ENCODE measurements around the gene SPOUT1. TPM values are rescaled to one million over a fixed set of nuclear protein-coding genes. Genes with fewer than 3 reads are reported as not detected.

The SPOUT1 gene
- polyA plus RNA-seq, 2 of the 4 experiments (the other 2 are of a cell fraction), result 24.3 to 28.5 TPM

DNA sequence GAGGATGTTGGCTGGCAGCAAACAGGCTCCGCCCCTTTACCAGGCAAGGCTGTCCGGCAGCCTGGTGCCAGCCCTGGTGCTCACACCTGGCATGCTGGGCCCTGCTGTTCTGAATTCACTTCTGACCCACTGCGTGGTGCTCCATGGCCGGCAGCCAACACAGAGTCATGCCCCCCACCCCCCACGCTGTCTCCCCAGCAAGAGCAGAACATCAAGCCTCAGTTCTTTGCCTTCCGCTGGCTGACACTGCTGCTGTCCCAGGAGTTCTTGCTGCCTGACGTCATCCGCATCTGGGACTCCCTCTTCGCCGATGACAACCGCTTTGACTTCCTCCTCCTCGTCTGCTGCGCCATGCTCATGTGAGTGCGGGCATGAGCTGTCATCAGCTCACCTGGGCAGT, 23.9 kb downstream of the SPOUT1 start:
- DNase-seq (ENCODE audit: low read depth in 1 of 2, low spot score in 1 of 2), result no peak
- ATAC-seq, result no peak
- Histone ChIP-seq H3K9me3 (no peaks in the 10 kb centered on the region), H3K27ac (no peak overlapping the region), H3K4me3 (no peak overlapping the region), H3K4me1 (no peaks in the 10 kb centered on the region), H3K4me2 (no peak overlapping the region)
- TF ChIP-seq HEYL (CRISPR knock-in tag; IDR thresholded peaks at IDR 0.05), result no peak
- no peak for TF ChIP-seq ZC3H11A (IDR thresholded peaks at IDR 0.05)
- TF ChIP-seq RARB (CRISPR knock-in tag; IDR thresholded peaks at IDR 0.05), result no peak
- TF ChIP-seq HOXA7 (CRISPR knock-in tag; IDR thresholded peaks at IDR 0.05), result no peak
- TF ChIP-seq FOXS1 (CRISPR knock-in tag; IDR thresholded peaks at IDR 0.05), result no peak
- no peak for TF ChIP-seq PBX3 (IDR thresholded peaks at IDR 0.05)
- TF ChIP-seq PHF8 (IDR thresholded peaks at IDR 0.05; ENCODE audit: borderline replicate concordance, low read depth), result no peak
- TF ChIP-seq JUN (IDR thresholded peaks at IDR 0.05), result no peak
- no peak for TF ChIP-seq CEBPB (IDR thresholded peaks at IDR 0.05)
- TF ChIP-seq CTCF (IDR thresholded peaks at IDR 0.05), result no peak
- no peak for TF ChIP-seq TP53 (CRISPR knock-in tag; IDR thresholded peaks at IDR 0.05)
- TF ChIP-seq SMC3 (IDR thresholded peaks at IDR 0.05), result no peak
- TF ChIP-seq MAZ (IDR thresholded peaks at IDR 0.05; ENCODE audit: borderline replicate concordance, low read depth, low read length), result no peak
- no peak for TF ChIP-seq ATOH8 (CRISPR knock-in tag; IDR thresholded peaks at IDR 0.05; ENCODE audit: low read depth)
- no peak for TF ChIP-seq JUNB (IDR thresholded peaks at IDR 0.05)
- no peak for TF ChIP-seq RFX5 (IDR thresholded peaks at IDR 0.05)
- TF ChIP-seq POLR2AphosphoS2 (conservative IDR thresholded peaks at IDR 0.05; ENCODE audit: low read length), result no peak
- no peak for TF ChIP-seq ELK1 (IDR thresholded peaks at IDR 0.05; ENCODE audit: low read depth, low read length)
- TF ChIP-seq FOSL2 (IDR thresholded peaks at IDR 0.05), result no peak
- TF ChIP-seq FOSL2 (CRISPR knock-in tag; IDR thresholded peaks at IDR 0.05), result no peak
- no peak for TF ChIP-seq HOXB13 (CRISPR knock-in tag; IDR thresholded peaks at IDR 0.05; ENCODE audit: low read depth)
- FAIRE-seq, result no peak
- POLR2A ChIA-PET, result interaction anchor here (1.6 kb wide), 1 partner anchor 12 kb away, joined by 7 read pairs; the partner anchor contains the start of gene ENDOG
- CTCF ChIA-PET, result interaction anchor here (0.7 to 3.4 kb wide), 3 partner anchors 13 to 243 kb away, joined by 4 to 22 read pairs (median 4); partner anchors contain the start of gene ENDOG
- 83% methylated on average over 13 of the region's 14 CpGs for WGBS (ENCODE audit: missing lambda C conversion rate)

- TF ChIP-seq JUNB (IDR thresholded peaks at IDR 0.05), result no peak
- no peak for TF ChIP-seq TP53 (CRISPR knock-in tag; IDR thresholded peaks at IDR 0.05)
- TF ChIP-seq REST (IDR thresholded peaks at IDR 0.05), result no peak
- 90% methylated on average over 4 of the region's 4 CpGs for WGBS (ENCODE audit: missing lambda C conversion rate)
- no peak for DNase-seq (ENCODE audit: low read depth in 1 of 2, low spot score in 1 of 2)
- ChIA-PET CTCF (interaction anchor here (0.6 to 3.4 kb wide), 7 partner anchors 10 to 126 kb away, joined by 3 to 22 read pairs (median 4); partner anchors contain the start of genes ENDOG and PKN3), POLR2A (no interaction called here)
- Histone ChIP-seq H3K27ac (no peak overlapping the region), H3K9me3 (no peaks in the 10 kb centered on the region), H3K4me2 (no peak overlapping the region), H3K4me1 (no peaks in the 10 kb centered on the region), H3K4me3 (no peak overlapping the region)
- FAIRE-seq, result no peak
- ATAC-seq, result no peak
Measured at GRCh38 chr9:128802482-128802881, 27.1 kb downstream of the SPOUT1 start.
